GM10847 (cell line): ENCODE measurements around the gene EXOC8.

Source experiments
- POLR2A ChIP-seq: IDR thresholded peaks from 2 replicates; pipeline ENCODE4 v1.6.1; 2011; ENCODE audit not compliant: insufficient read length; ENCODE audit errors: extremely low read depth

Gene EXOC8

DNA sequence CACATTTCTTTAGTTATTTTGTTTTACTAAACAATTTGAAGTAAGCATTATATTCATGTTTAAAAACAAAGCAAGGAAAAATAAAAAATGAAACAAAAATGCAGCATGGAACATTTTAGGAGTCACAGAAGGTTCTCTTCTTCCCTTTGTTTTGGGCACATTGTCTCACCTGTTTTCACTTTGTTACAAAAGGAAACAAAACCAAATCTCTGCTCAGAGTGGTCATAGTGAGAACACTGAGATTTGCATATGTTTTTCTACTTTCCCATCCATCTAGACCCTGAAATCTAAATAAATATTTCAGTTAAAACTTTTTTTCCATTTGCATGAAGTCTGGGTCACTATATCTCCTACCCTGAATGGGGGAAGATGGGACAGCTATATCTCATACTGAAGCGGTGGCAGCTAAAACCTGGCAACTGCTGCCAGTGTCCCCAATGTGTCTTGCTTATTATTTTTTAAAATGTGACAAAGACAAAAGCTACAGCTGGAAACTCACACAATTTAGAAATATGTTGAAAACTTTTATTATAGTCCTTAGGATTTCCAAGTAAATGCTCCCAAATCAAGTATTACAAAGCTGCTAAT is 3.5 kb downstream of the EXOC8 start:
- no peak for TF ChIP-seq POLR2A

DNA sequence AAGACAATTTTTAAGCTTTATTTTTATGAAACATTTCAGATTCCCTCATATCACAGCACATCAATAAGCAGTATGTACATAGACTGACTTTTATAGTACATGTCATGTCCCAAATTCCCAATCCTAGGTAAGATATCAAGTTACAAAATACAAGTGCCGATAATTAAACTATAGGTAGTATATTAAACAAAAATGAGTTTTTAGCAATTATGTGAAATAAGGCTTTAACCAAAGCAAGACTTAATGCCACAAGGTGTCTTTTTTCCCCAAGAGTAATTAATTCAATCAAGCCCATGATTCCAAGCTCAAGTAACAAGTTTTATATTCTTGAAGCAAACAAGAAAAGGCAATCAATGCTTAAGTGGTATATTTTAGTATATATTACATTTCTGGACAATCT is 4.9 kb downstream of the EXOC8 start:
- TF ChIP-seq POLR2A = no peak

DNA sequence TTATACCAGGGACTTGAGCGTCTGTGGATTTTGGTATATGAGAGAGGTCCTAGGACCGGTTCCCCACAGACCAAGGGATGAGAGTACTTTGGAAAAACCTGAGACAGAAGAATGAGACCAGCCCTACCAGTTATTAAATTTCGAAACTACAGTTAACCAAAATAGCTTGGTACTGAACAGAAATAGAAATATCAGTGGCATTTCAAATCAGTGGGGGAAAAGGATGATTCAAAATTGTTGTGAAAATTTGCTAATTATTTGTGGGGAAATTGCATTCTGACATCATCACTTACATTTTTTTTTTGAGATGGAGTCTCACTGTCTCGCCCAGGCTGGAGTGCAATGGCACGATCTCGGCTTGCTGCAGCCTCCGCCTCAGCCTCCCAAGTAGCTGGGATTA is 8.2 kb downstream of the EXOC8 start:
- no peak for TF ChIP-seq POLR2A

DNA sequence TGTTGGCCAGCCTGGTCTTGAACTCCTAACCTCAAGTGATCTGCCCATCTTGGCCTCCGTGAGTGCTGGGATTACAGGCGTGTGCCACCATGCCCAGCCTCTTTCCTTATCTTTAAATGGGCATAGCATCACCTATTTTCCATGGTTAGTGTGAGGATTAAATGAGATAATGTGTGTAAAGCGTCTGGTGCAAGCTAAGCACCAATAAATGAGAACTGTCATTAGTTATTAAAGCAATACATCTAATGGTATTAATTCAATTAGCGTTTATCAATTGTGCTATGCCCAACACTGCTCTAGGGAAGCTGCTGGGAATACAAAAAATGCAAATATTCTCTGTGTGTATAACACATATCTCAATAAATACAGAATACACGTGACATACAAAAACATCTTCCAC is 10.0 kb downstream of the EXOC8 start:
- TF ChIP-seq POLR2A = no peak

DNA sequence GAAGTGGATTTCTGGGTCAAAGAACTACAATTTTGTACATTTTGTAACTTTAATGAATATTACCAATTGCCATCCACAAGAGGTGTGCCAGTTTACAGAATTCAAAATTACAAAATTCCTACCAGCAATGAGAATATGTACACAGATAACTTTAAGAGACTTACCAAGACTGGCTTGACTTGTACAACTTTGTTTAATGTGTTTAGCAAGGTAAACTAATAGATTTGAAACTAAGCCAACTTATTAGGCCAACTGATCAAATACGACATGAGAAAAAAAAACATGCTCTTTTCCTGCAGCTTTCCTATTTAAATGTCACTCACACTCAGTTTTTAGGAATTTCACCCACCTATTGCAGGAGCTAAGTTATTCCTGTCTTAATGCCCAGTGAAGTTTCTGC is 11.4 kb downstream of the EXOC8 start:
- no peak for TF ChIP-seq POLR2A

DNA sequence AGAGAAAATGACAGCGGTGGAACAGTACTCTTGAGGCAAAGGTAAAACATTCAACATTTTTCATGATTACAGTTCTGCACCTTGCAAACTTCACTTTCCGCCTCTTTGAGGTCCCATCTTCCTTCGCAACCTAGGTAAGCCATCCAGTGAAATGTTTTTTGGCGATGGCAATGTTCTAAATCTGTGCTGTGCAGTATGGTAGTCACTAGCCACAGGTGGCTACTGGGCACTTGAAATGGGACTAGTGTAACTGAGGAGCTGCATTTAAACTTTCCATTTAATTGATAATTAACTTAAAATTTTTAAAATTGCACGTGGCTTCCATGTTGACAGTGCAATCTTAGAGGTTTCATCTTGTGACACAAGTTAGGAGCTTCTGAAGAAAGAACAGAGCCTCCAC is 13.0 kb downstream of the EXOC8 start:
- no peak for TF ChIP-seq POLR2A

DNA sequence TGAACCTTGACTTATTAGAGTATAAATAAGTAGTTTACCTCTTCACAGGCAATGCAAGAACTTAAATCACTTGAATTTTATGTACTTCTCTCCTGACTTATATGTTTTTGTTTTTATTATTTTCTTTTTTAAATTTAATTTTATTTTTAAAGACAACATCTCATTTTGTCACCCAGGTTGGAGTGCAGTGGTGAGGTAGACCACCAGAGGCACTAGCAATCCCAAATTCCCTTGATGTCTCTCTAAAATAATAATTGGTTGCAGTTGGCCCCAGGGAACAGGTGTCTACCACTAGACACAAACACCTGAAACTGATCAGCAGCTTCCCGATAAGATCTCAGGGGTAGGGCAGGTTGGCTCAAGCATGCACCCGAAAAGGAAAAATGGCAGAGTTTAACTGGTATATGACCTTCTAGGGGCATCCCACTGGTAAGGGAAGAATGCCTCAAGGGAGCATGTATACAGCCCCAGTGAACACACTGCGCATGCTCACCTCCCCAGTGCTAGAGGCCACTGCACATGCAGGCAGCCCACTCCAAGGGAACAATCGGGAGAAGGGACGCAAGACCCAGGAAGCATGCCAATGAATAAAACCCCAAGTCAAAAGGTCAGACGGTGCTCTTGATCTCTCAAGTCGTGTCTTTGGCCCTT is 14.6 kb downstream of the EXOC8 start:
- TF ChIP-seq POLR2A = no peak

DNA sequence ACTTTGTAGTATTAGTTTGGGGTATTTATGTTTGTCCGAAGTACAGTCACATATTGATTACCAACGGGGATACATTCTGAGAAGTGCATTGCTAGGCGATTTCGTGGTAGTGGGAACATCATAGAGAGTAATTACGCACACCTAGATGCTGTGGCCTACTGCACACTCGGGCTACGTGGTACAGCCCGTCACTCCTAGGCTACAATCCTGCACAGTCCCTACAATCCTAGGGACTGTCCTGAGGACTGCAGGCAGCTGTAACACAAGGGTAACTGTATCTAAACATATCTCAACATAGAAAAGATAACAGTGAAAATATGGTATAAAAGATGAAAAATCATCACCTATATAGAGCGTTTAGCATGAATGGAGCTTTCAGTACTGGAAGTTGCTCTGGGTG is 18.6 kb downstream of the EXOC8 start:
- TF ChIP-seq POLR2A = no peak

DNA sequence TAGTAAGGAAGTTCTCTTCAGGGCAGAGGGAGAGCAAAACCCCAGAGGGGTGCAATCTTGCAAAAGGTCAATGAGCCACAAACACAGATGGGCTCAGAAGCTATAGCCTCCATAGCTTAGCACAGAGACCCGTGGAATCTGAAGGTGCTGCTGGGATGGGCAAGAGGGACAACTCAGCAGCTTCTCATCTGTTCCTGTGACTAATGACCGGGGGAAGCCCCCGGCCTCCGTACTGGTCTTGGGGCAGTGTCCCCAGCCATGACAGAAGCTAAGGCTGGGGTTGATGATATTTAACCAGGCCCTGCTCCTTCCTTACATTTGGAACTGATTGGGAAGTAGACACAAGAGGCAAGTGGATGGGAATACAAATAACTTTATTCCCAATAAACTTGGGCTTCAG is 19.1 kb downstream of the EXOC8 start:
- TF ChIP-seq POLR2A = no peak

DNA sequence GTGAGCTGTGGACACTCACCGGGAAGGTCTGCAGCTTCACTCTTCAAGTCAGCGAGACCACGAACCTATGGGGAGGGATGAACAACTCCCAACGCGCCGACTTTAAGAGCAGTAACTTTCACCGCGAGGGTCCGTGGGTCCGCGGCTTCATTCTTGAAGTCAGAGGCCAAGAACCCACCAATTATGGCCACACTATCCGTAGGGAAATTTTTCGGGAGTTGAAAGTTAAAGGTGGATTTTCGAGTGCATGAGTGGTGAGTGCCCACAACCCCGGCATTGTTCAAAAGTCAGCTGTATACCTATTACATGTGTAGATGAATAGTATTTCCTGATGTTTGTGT is 19.7 kb downstream of the EXOC8 start:
- no peak for TF ChIP-seq POLR2A

DNA sequence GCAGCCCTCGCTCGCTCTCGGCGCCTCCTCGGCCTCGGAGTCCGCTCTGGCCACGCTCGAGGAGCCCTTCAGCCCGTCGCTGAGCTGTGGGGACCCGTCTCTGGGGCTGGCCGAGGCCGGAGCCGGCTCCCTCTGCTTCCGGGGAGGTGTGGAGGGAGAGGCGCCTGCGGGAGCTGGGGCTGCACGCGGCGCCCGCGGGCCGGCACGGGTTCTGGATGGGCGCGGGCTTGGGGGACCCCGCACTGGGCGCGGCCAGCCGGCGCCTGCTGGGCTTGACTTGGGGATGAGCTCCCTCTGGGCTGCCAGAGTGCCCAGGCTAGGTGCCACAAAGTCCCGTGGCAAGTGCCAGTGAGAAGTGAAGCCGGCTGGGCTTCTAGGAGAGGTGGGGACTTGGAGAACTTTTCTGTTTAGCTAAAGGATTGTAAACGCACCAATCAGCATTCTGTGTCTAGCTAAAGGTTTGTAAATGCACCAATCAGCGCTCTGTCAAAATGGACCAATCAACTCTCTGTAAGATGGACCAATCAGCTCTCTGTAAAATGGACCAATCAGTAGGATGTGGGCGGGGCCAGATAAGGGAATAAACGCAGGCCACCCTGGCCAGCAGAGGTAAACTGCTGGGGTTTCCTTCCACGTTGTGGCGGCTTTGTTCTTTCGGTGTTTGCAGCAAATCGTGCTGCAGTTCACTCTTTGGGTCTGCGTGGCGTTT is 20.2 kb downstream of the EXOC8 start:
- no peak for TF ChIP-seq POLR2A

DNA sequence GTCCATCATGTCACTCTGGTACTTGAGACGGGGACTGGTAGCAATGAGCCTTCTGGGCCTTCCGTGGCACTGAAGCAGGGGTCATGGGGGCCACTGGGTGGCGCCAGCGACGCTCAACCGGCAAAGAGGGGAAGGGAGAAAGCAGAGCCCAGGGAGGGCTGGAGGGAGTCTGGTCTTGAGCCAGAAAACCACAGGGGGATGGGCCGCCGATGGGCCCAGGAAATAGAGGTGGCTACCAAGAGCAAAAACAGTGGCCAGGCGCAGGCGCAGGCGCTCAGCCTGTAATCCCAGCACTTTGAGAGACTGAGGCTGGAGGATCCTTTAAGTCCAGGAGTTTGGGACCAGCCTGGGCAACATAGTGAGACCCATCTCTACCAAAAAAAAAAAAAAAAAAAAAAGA is 21.8 kb downstream of the EXOC8 start:
- TF ChIP-seq POLR2A = no peak

DNA sequence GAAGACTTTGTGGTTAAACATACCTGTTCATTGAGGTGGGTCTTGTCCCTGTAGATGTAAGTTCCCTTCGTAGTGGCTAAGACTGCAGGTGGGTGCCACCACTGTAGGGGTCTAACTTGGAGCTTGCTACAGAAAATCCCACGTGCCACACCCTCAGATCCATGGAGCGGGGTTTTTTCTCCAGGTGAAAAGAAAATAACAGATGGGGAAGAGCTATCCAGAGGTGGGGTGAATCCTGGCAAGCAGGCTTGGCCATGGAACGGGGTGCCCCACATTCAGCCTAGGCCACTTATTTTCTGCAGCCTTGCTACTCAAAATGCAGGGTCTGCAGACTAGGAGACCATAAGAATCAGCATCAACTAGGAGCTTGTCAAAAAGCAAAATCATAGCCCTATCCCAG is 24.0 kb downstream of the EXOC8 start:
- TF ChIP-seq POLR2A = no peak

DNA sequence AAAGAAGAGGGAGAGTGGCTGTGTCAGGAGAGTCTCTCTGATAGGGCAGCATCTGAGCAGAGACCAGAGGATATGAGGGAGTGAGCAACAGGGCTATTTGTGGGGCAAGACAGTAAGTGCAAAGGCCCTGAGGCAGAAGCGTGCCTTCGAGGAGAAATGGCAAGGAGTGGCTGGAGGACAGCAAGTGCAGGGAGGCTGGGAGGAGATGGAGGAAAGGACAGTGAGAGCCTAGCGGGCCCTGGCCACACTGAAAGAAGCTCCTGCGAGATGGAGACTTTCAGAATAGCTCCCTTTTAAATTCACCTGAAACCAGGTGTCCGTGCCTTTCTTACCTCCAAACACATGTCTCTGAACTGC is 25.2 kb downstream of the EXOC8 start:
- no peak for TF ChIP-seq POLR2A

DNA sequence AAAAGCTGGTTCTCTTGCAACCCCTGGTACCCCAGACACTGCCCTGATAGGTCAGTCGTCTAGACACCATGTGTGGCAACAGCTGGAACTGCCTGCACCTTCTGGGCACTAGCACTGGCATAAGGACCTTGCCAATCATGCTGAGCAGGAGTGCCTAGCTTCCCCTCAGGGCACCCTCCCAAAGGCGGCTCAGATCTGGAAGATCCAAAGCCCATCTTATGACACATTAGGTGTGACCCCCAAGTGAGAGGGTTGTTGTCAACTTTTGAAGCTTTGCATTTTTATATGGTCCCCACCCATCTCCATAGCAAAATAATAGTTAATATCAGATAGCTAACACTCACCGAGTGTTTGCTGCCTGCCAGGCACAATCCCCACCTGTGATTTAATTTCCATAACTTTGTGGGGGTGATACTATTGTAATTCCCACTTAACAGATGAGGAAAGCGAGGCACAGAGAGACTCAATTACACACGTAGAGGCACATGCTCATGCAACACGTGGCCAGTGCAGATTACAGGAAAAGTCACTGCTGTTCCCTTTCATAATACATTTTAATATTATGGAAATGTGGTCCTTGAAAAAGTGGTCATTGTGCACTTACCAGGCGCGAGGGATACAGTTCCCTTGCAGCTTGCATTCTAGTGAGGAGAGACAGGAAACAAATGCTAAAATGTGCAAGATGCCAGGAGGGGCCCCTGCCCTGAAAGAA is 25.8 kb downstream of the EXOC8 start:
- TF ChIP-seq POLR2A = no peak

DNA sequence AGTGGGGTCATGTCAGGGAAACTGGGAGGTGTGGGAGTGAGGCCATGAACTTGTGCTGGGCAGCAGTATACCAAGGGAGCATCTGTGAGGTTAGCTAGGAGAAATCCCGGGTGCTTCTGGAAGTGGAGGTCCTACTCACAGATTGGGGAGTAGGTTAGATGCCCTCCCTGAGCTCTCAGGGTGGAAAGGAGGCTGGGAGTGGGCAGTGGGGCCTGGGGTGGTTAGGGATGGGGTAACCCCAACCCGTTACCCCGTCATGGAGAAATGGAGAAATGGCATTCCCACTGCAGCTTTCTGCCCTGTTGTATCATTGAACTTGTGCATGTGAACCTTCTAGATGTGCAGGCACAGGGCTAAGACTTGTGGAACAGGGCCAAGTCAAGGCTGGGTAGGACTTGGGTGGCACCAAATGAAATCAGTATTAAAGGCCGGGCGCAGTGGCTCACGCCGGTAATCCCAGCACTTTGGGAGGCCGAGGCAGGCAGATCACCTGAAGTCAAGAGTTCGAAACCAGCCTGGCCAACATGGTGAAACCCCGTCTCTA is 27.2 kb downstream of the EXOC8 start:
- no peak for TF ChIP-seq POLR2A
